DMS 273 treated with DMSO at 0.1 percent for 48 hours (cell line): ENCODE results near the gene OR14K1.
"Not testable (repeated sequence)": the region's sequence is repeated elsewhere in the genome, so short reads cannot be mapped to it uniquely, and the experiment has no call there.

Source experiments
- DNase-seq: peaks from one replicate; lab custom pipeline; 2025; lab: John Stamatoyannopoulos, UW

Gene OR14K1, protein sequence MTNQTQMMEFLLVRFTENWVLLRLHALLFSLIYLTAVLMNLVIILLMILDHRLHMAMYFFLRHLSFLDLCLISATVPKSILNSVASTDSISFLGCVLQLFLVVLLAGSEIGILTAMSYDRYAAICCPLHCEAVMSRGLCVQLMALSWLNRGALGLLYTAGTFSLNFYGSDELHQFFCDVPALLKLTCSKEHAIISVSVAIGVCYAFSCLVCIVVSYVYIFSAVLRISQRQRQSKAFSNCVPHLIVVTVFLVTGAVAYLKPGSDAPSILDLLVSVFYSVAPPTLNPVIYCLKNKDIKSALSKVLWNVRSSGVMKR

GRCh38 chr1:247738315-247738714, at the start of gene OR14K1:
Gene OR14K1 (plus strand): TSS chr1:247738615. CDS start chr1:247738615, 0 bp downstream.
- DNase-seq: no peak

DNA sequence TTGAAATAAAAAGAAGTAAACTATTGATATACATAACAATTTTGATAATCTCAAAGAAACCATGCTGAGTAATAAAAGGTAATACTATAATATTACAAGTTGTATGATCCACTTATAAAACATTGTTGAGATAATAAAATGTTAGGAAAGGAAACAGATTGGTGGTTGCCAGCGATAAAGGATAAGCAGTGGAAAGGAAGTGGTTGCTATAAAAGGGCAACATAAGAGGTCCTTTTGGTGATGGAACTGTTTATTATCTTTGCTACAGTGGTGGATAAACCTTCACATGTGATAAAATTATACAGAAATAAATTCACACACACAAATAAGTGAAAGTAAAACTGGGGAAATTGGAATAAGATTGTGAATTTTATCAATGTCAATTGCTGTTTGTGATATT, 37.1 kb upstream of the OR14K1 start:
- DNase-seq: no peak

- DNase-seq: not testable (repeated sequence)
Measured at GRCh38 chr1:247710681-247711080, 27.7 kb upstream of the OR14K1 start.

DNA sequence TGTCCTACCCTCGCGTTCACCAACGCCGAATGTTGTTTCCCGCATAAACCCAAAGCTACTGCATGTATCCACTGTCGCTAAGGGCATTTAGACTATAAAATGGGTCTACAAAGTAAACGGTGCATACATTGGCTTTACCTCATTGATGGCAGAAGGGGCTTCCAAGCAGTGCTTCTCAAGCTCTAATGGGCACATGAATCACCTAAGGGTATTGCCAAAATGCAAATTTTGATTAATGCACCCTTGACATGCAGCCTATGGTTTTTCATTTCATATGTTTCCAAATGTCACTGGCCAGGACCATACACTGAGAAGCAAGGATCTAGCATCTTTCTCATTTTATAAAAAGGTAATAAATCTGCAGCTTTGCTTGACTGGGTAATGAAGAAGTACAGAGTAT, 24.7 kb upstream of the OR14K1 start:
- DNase-seq: no peak

DNA sequence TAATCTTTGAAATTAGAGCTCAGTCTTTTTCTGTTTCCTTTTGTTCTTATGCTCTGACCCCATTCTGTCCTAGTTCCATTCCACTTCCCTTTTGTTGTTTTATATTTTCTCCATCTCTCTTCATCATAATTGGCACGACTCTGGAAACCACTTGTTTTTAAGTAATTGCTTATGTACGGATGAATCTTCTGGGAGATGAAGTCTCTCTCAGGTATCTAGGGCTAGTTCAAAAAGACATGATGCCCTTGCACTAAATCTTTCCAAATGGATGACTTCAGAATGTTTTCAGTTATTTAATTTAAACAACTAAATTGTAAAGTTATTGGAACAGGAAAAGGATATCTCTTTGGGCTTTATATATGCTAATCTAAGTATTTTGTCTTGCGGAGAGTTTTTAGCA, 21.9 kb upstream of the OR14K1 start, which contains the start of gene OR6F1:
Gene OR6F1, minus strand, starts transcription at position 101 of the 400 bp plus-strand sequence. CDS start 3,891 bp downstream, outside the sequence.
- no peak for DNase-seq

GRCh38 chr1:247721222-247721621, 17.2 kb upstream of the OR14K1 start:
- no peak for DNase-seq

DNA sequence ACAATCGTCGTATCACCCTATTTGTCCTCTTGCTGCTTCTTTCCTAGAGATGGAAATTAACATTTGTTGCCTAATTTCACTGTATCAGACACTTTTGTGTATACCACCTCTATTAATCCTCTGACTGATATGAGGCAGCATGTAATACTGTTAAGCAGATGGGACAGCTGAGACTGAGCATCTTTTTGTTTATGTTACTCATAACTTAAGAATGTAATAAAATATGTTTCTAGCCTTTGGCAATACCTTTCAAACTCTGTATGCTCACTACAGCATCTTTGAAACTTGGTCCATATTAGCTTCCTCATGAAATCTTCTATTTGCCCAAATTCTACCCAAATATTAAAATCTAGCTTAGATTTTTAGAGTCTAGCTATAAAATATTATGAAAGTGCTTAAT, 2.3 kb downstream of the OR14K1 start:
- DNase-seq: no peak

- DNase-seq: no peak
Measured at GRCh38 chr1:247741756-247742155, 3.3 kb downstream of the OR14K1 start.

- not testable (repeated sequence) for DNase-seq
Measured at GRCh38 chr1:247742215-247742760, 3.9 kb downstream of the OR14K1 start.

DNA sequence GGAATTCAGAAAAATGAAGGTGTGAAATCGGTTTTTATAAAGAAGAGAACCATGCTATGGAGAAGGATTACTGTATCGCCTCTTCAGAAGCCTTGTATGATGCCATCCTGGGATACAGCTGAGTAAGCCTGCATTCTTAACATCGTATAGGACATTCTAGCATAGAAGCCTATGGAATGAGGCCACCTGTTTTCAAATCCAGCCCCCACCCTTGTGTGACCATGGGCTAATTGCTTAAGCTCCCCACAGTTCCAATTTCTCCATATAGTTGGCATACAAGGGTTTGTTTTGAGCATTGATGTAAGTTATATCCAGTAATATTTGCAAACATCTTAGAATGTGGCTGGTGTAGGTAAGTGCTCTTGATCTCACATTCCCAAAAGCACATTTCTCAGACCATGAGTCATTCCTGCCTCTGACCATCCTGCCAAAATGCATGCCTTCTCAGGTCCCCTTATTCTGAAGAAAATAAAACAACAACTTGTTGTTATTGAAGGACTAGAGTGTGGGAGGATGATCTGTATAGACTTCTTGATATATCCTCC, 8.0 kb downstream of the OR14K1 start:
- no peak for DNase-seq

GRCh38 chr1:247747616-247748015, 9.2 kb downstream of the OR14K1 start:
- DNase-seq: no peak

- DNase-seq: no peak
Measured at GRCh38 chr1:247748041-247748440, 9.6 kb downstream of the OR14K1 start, which contains the start of gene OR14A2. Gene OR14A2 (minus strand): TSS chr1:247748141.

DNA sequence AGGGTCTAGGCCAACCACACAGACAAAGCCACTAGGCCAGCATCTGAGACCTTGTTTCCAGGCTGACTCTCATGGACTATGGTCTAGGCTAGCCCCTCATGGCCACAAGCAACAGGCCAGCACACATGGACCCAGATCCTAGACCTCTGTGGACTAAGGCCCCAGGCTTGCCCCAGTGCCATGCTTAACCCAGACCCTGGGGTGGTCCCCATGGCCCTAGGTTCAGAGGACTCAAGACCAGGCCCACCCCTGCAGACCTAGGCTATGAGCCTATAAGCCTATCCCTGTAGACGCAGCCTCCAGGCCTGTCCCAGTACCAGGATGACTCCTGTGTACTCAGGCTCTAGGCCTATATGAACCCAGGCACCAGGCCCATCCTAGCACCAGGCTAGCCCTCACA, 11.5 kb downstream of the OR14K1 start:
- DNase-seq: no peak

DNA sequence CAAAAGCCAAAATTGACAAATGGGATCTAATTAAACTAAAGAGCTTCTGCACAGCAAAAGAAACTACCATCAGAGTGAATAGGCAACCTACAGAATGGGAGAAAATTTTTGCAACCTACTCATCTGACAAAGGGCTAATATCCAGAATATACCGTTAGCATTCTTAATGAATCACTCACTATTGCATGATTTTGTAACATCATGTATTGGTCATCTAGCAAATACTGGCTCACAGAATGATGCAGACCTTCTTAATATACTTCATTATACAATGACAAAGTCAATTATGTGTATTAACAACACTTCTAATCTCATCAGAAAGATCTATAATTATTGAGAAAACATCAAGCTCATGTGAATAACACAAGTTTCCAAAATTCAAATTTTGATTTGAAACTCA, 15.9 kb downstream of the OR14K1 start:
- not testable (repeated sequence) for DNase-seq

GRCh38 chr1:247760456-247760855, 22.0 kb downstream of the OR14K1 start, which contains the start of gene OR1C1:
Gene OR1C1 (minus strand): TSS chr1:247760556. CDS start chr1:247758406, 2,150 bp downstream.
- DNase-seq: no peak

- no peak for DNase-seq
Measured at GRCh38 chr1:247769603-247770002, 31.2 kb downstream of the OR14K1 start.
